ENCODE results near the gene NUS1.
"Not testable (repeated sequence)": the region's sequence is repeated elsewhere in the genome, so short reads cannot be mapped to it uniquely, and the experiment has no call there.

NUS1 gene

GRCh38 chr6:117711369-117711768, 36.1 kb downstream of the NUS1 start:
- DNase-seq (ENCODE audit: low spot score): no peak
- in situ Hi-C loops (cut with MboI; ENCODE audit: low sequenced_read_pairs, unreplicated experiment): no loop called here
- TF ChIP-seq CTCF (IDR thresholded peaks at IDR 0.05; ENCODE audit: borderline replicate concordance, control extremely low read depth, extremely low read depth, insufficient read depth, missing control alignments): no peak

- in situ Hi-C loops (cut with MboI; ENCODE audit: low sequenced_read_pairs, unreplicated experiment): no loop called here
- TF ChIP-seq CTCF (IDR thresholded peaks at IDR 0.05; ENCODE audit: borderline replicate concordance, control extremely low read depth, extremely low read depth, insufficient read depth, missing control alignments): no peak
Observed at GRCh38 chr6:117718895-117719294, 43.6 kb downstream of the NUS1 start.

GRCh38 chr6:117721520-117721919, 46.3 kb downstream of the NUS1 start:
- in situ Hi-C loops (cut with MboI; ENCODE audit: low sequenced_read_pairs, unreplicated experiment); DNase-seq (ENCODE audit: low spot score): not testable (repeated sequence)

More at GRCh38 chr6:117718895-117719294, 43.6 kb downstream of the NUS1 start:
- no peak for DNase-seq (ENCODE audit: low spot score)

GRCh38 chr6:117728626-117729025, 53.4 kb downstream of the NUS1 start:
- TF ChIP-seq CTCF (IDR thresholded peaks at IDR 0.05; ENCODE audit: borderline replicate concordance, control extremely low read depth, extremely low read depth, insufficient read depth, missing control alignments): no peak
- in situ Hi-C loops (cut with MboI; ENCODE audit: low sequenced_read_pairs, unreplicated experiment): no loop called here
- no peak for DNase-seq (ENCODE audit: low spot score)

GRCh38 chr6:117729613-117730012, 54.3 kb downstream of the NUS1 start:
- no peak for TF ChIP-seq CTCF (IDR thresholded peaks at IDR 0.05; ENCODE audit: borderline replicate concordance, control extremely low read depth, extremely low read depth, insufficient read depth, missing control alignments)
- DNase-seq (ENCODE audit: low spot score): no peak
- in situ Hi-C loops (cut with MboI; ENCODE audit: low sequenced_read_pairs, unreplicated experiment): no loop called here

GRCh38 chr6:117733341-117733740, 58.1 kb downstream of the NUS1 start:
- no peak for DNase-seq (ENCODE audit: low spot score)
- in situ Hi-C loops (cut with MboI; ENCODE audit: low sequenced_read_pairs, unreplicated experiment): no loop called here
- TF ChIP-seq CTCF (IDR thresholded peaks at IDR 0.05; ENCODE audit: borderline replicate concordance, control extremely low read depth, extremely low read depth, insufficient read depth, missing control alignments): no peak

- TF ChIP-seq CTCF (IDR thresholded peaks at IDR 0.05; ENCODE audit: borderline replicate concordance, control extremely low read depth, extremely low read depth, insufficient read depth, missing control alignments): no peak
- in situ Hi-C loops (cut with MboI; ENCODE audit: low sequenced_read_pairs, unreplicated experiment): no loop called here
- no peak for DNase-seq (ENCODE audit: low spot score)
Observed at GRCh38 chr6:117739869-117740268, 64.6 kb downstream of the NUS1 start.

All from GM13976 (cell line).